Epithelial cell of proximal tubule (primary cell): ENCODE measurements around the gene GRPEL1. TPM values are rescaled to one million over a fixed set of nuclear protein-coding genes. Genes with fewer than 3 reads are reported as not detected.

Experiments
- DNase-seq: peaks from one replicate; pipeline ENCODE4 v3.0.0-alpha.2; 2011; ENCODE audit warnings: low read depth
- H3K4me3 ChIP-seq: 2 replicates; pipeline ENCODE4 v1.5.1; 2011; ENCODE audit warnings: low read depth, mild to moderate bottlenecking, low read length
- total RNA-seq: library from RNA; depleted of rRNA; stranded (reverse); fragments of >200 nt; gene quantifications from 2 replicates; pipeline ENCODE4 v1.2.3, GENCODE V29; 2015
- TF ChIP-seq, protein P1 (sequence below): conservative IDR thresholded peaks from 2 replicates; pipeline ENCODE4 v1.5.1; 2012; ENCODE audit warnings: low read depth, mild to moderate bottlenecking, low read length

Gene GRPEL1
- total RNA-seq, 1 donor from 2014 or later: 45.8 TPM

DNA sequence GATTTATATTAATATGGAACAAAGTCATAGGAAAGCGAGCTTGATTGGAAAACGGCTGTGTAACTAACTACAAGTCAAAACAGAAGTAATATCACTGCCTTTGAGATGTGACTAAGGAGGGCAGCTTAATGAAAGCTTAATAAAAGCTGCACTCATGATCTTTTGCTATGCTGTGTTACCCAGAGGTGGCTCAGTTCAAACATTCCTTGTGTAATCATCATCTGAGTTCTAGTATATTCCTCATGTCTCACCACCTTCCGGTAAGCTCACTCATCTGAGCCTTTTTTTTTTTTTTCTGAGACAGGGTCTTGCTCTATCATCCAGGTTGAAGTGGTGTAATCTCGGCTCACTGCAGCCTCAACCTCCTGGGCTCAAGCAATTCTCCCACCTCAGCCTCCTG lies 5.0 kb downstream of the GRPEL1 start:
- DNase-seq: no peak
- no peak overlapping the region for H3K4me3 ChIP-seq
- TF ChIP-seq, protein P1, sequence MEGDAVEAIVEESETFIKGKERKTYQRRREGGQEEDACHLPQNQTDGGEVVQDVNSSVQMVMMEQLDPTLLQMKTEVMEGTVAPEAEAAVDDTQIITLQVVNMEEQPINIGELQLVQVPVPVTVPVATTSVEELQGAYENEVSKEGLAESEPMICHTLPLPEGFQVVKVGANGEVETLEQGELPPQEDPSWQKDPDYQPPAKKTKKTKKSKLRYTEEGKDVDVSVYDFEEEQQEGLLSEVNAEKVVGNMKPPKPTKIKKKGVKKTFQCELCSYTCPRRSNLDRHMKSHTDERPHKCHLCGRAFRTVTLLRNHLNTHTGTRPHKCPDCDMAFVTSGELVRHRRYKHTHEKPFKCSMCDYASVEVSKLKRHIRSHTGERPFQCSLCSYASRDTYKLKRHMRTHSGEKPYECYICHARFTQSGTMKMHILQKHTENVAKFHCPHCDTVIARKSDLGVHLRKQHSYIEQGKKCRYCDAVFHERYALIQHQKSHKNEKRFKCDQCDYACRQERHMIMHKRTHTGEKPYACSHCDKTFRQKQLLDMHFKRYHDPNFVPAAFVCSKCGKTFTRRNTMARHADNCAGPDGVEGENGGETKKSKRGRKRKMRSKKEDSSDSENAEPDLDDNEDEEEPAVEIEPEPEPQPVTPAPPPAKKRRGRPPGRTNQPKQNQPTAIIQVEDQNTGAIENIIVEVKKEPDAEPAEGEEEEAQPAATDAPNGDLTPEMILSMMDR: no peak

DNA sequence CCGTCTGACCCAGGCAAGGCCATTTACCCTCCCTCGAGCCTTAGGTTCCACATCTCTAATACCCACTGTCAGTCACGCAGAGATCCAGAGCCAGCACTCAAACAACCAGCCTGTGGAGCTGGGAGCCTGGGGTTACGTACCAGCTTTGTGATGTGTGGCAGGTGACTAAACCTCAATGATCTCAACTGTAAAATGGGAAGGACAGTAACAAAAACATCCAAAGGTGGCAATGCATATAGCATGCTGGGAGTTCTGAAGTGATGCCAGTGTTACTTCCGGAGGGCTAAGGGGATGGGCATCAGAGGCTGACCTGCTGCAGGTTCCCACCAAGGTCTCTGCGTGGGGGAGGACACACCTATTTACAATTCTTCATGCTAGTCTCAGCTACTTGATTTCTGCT lies 6.0 kb downstream of the GRPEL1 start:
- DNase-seq: no peak
- no peak overlapping the region for H3K4me3 ChIP-seq
- TF ChIP-seq, protein P1: no peak

DNA sequence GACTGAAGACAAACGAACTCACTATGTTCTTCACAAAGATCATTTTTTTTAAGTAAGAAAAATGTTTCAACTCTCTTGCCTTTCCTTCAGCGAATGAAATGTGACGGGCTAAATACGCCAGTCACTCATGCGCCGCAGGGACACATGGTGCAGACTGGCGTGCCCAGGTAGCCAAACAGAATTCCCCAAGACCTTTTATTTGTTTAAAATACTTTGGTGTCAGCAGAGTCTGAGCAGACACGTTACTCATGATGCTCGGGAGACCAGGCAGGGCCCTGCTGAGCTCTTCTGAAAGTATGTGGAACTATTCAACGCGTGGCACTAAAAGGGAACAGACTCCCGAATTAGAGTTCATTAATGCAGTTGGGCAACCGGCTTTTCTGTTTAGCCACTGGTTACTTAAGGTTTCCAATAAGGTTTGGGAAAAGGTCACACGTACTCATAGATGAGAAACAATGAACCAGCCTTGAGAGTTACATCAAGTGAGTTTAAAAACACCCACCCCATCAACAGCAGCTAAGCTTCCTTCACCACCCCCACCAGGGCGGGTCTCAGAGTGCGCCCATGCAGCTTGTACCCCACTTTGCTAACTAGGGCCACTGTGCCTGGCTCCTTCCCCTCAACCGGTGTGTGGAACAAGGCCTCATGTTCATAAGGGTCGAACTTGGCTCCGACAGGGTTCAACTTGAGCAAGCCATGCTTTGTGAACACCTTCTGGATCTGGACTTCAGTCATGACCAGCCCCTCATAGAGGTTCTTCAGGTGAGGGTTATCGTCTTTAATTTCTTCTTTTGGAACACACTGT lies 7.3 kb downstream of the GRPEL1 start:
- no peak overlapping the region for H3K4me3 ChIP-seq
- DNase-seq: no peak
- TF ChIP-seq, protein P1: no peak

DNA sequence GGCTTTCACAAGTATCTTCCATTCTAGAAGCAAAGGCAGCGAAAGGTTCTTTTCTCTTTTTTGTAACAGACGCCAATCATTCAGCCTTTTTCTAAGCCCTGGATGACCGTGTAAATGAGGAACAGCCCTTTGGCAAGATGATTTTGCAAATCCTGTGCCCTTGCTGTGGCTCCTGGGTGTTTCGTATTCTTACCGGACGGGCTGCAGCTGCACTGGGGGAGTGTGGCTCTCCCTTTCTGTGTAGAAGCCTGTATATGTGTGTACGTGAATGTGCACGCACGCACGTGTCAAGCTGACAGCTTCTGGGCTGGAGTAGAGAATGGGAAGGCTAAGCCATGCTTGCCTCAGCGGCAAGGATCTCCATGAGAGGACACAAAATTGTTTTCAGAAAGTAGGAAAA lies 8.2 kb downstream of the GRPEL1 start:
- no peak for DNase-seq
- no peak overlapping the region for H3K4me3 ChIP-seq
- TF ChIP-seq, protein P1: no peak

DNA sequence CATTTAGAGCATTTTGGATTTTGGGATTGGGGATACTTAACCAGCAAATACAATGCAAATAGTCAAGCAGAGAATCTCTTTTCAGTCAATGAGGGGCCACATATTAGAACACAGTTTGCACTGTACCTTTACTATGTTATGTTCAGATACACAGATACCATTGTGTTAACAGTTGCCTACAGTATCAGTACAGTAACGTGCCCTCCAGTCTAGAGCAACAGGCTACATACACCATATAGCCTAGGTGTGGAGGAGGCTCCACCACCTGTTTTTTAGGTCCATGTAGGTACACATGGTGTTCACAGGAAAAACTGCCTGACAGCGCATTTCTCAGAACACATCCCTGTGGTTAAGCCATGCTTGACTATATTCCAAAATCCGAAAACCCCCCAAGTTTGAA lies 9.1 kb downstream of the GRPEL1 start:
- no peak for DNase-seq
- no peak overlapping the region for H3K4me3 ChIP-seq
- TF ChIP-seq, protein P1: no peak

DNA sequence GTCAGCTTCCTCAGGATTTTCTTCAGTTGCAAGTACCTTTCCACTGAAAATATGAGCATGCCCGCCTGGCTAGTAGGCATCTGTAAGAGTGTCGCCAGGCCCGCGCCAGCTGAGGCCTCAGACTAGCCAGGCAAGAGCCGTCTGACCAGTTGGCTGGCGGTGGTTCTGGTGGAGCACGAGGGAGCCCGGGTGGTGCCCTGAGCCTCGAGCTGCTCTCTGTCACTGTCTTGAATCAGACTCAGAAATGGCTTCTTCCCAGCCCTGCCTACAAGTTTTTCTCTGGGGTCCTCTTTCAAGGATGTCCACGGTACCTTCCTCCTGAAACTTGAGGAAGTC lies 11.9 kb downstream of the GRPEL1 start:
- DNase-seq: no peak
- no peak overlapping the region for H3K4me3 ChIP-seq
- TF ChIP-seq, protein P1: no peak
